ENCODE data around the gene TGFB3. TPM values are rescaled to one million over a fixed set of nuclear protein-coding genes. Genes with fewer than 3 reads are reported as not detected.
A peak's percentile ranks its signal among the peaks of the same experiment; 100 is the strongest.

TGFB3 gene
- total and polyA plus RNA-seq, 9 of the 15 experiments (the other 6 are each of a cell fraction or from before 2014, with no cell fraction given), result 0.39 to 2.0 (median 1.0) TPM

GRCh38 chr14:76002383-76002782 lies 20.6 kb upstream of the TGFB3 start:
- 0% methylated on average over 1 of the region's 1 CpG for WGBS (ENCODE audit: insufficient coverage, low coverage, missing lambda C conversion rate)
- BruUV-seq (replicated peaks), result no TSS peak
- Histone ChIP-seq H4K20me1 (replicated peaks; ENCODE audit: control insufficient read depth, insufficient read depth, low read length) (no peaks in the 10 kb centered on the region), H3K4me1 (replicated peaks in 1 of 2; ENCODE audit: control insufficient read depth in 2 of 2, insufficient read depth in 2 of 2, low read length in 2 of 2) (no peaks in the 10 kb centered on the region), H3K79me2 (ENCODE audit: control insufficient read depth, insufficient read depth, low read length) (no peaks in the 10 kb centered on the region), H3K4me3 (no peak overlapping the region), H3K27me3 (ENCODE audit: control insufficient read depth in 2 of 2, insufficient read depth in 2 of 2, low read length in 2 of 2) (no peaks in the 10 kb centered on the region), H3K36me3 (ENCODE audit: control insufficient read depth, insufficient read depth, low read length) (no peaks in the 10 kb centered on the region), H3K9ac (ENCODE audit: insufficient read depth in 1 of 2, low read depth in 2 of 2, low read length in 2 of 2) (no peak overlapping the region), H3K9me3 (replicated peaks; ENCODE audit: control insufficient read depth, insufficient read depth, low read depth, low read length) (no peaks in the 10 kb centered on the region), H2AFZ (ENCODE audit: low read depth, low read length) (no peak overlapping the region), H3K4me2 (ENCODE audit: insufficient read depth, low read length) (no peak overlapping the region), H3K27ac (ENCODE audit: extremely low read depth, low read depth, low read length) (no peak overlapping the region), H3K9me1 (ENCODE audit: control insufficient read depth, insufficient read depth, low read length) (no peaks in the 10 kb centered on the region)
- no peak for FAIRE-seq
- DNase-seq (ENCODE audit: extremely low read depth in 1 of 4, low spot score in 3 of 4), result no peak
- ChIA-PET POLR2A (no interaction called here), CTCF (ENCODE audit: low intra/inter-chr PET ratio) (no interaction called here)
- 0 out of 2 replicates have a peak, but pooled peaks have one; percentile 16 for TF ChIP-seq ATF3 (IDR thresholded peaks at IDR 0.05)
- no peak for TF ChIP-seq ATF3 (CRISPR knock-in tag; conservative IDR thresholded peaks at IDR 0.05)
- no peak for TF ChIP-seq CHD1 (IDR thresholded peaks at IDR 0.05; ENCODE audit: low read length)
- in situ Hi-C loops (cut with MboI), result no loop called here
- intact Hi-C loops (cut with micrococcal nuclease), result no loop called here
- no peak for ATAC-seq

GRCh38 chr14:75999511-76000190 lies 17.9 kb upstream of the TGFB3 start:
- BruUV-seq (replicated peaks), result no TSS peak
- no peaks in the 10 kb centered on the region for H3K4me1 ChIP-seq (replicated peaks in 1 of 2; ENCODE audit: control insufficient read depth in 2 of 2, insufficient read depth in 2 of 2, low read length in 2 of 2)
- FAIRE-seq (no peak), DNase-seq (ENCODE audit: extremely low read depth in 1 of 4, low spot score in 3 of 4) (no peak), ATAC-seq (no peak)
- no peaks in the 10 kb centered on the region for H3K27me3 ChIP-seq (ENCODE audit: control insufficient read depth in 2 of 2, insufficient read depth in 2 of 2, low read length in 2 of 2)
- intact Hi-C loops (cut with micrococcal nuclease), result no loop called here
- no peaks in the 10 kb centered on the region for H3K36me3 ChIP-seq (ENCODE audit: control insufficient read depth, insufficient read depth, low read length)
- H3K4me3 ChIP-seq, result no peak overlapping the region
- no peak for TF ChIP-seq CC2D1A (IDR thresholded peaks at IDR 0.05)
- H3K9me3 ChIP-seq (replicated peaks; ENCODE audit: control insufficient read depth, insufficient read depth, low read depth, low read length), result no peaks in the 10 kb centered on the region
- no peaks in the 10 kb centered on the region for H4K20me1 ChIP-seq (replicated peaks; ENCODE audit: control insufficient read depth, insufficient read depth, low read length)
- in situ Hi-C loops (cut with MboI), result no loop called here
- no peak overlapping the region for H3K9ac ChIP-seq (ENCODE audit: insufficient read depth in 1 of 2, low read depth in 2 of 2, low read length in 2 of 2)
- H3K4me2 ChIP-seq (ENCODE audit: insufficient read depth, low read length), result no peak overlapping the region
- 40% methylated on average over 4 of the region's 6 CpGs for WGBS (ENCODE audit: insufficient coverage, low coverage, missing lambda C conversion rate)
- no peaks in the 10 kb centered on the region for H3K79me2 ChIP-seq (ENCODE audit: control insufficient read depth, insufficient read depth, low read length)
- H2AFZ ChIP-seq (ENCODE audit: low read depth, low read length), result no peak overlapping the region
- H3K27ac ChIP-seq (ENCODE audit: extremely low read depth, low read depth, low read length), result no peak overlapping the region
- ChIA-PET POLR2A (no interaction called here), CTCF (ENCODE audit: low intra/inter-chr PET ratio) (no interaction called here)
- no peaks in the 10 kb centered on the region for H3K9me1 ChIP-seq (ENCODE audit: control insufficient read depth, insufficient read depth, low read length)

Data from K562 (cell line).